Epithelial cell of proximal tubule (primary cell): Measurements from ENCODE around the gene DNAJC13. TPM values are rescaled to one million over a fixed set of nuclear protein-coding genes. Genes with fewer than 3 reads are reported as not detected.

Source experiments
- DNase-seq: peaks from one replicate; pipeline ENCODE4 v3.0.0-alpha.2; 2011; ENCODE audit warnings: low read depth
- H3K4me3 ChIP-seq: 2 replicates; pipeline ENCODE4 v1.5.1; 2011; ENCODE audit warnings: low read depth, mild to moderate bottlenecking, low read length
- CTCF ChIP-seq: conservative IDR thresholded peaks from 2 replicates; pipeline ENCODE4 v1.5.1; 2012; ENCODE audit warnings: low read depth, mild to moderate bottlenecking, low read length
- total RNA-seq: library from RNA; depleted of rRNA; stranded (reverse); fragments of >200 nt; gene quantifications from 2 replicates; pipeline ENCODE4 v1.2.3, GENCODE V29; 2015

Gene DNAJC13
- total RNA-seq, 1 donor from 2014 or later, result 21.6 TPM

GRCh38 chr3:132448216-132448961 lies 31.1 kb downstream of the DNAJC13 start:
- H3K4me3 ChIP-seq, result no peak overlapping the region
- DNase-seq, result no peak
- TF ChIP-seq CTCF, result no peak

GRCh38 chr3:132456136-132456535 lies 38.8 kb downstream of the DNAJC13 start:
- no peak for DNase-seq
- TF ChIP-seq CTCF, result no peak
- H3K4me3 ChIP-seq, result no peak overlapping the region

GRCh38 chr3:132456571-132456970 lies 39.3 kb downstream of the DNAJC13 start:
- H3K4me3 ChIP-seq, result no peak overlapping the region
- no peak for DNase-seq
- TF ChIP-seq CTCF, result no peak

- DNase-seq, result no peak
- no peak for TF ChIP-seq CTCF
- no peak overlapping the region for H3K4me3 ChIP-seq
These were observed 40.0 kb downstream of the DNAJC13 start for GRCh38 chr3:132457286-132457685.

- TF ChIP-seq CTCF, result no peak
- DNase-seq, result no peak
These were observed 42.2 kb downstream of the DNAJC13 start for GRCh38 chr3:132459551-132459950.

GRCh38 chr3:132461544-132461943 lies 44.2 kb downstream of the DNAJC13 start:
- DNase-seq, result no peak
- H3K4me3 ChIP-seq, result no peak overlapping the region
- TF ChIP-seq CTCF, result no peak

More at GRCh38 chr3:132459551-132459950, 42.2 kb downstream of the DNAJC13 start:
- no peak overlapping the region for H3K4me3 ChIP-seq

- TF ChIP-seq CTCF, result no peak
- no peak for DNase-seq
- no peak overlapping the region for H3K4me3 ChIP-seq
These were observed 46.8 kb downstream of the DNAJC13 start for GRCh38 chr3:132464066-132464465.
